Measurements from ENCODE around the gene PRR5L.

The PRR5L gene

GRCh38 chr11:36509694-36510593 lies 213.9 kb downstream of the PRR5L start, which contains the start of gene TRAF6 (continued):
- TF ChIP-seq RBAK (tag by site-specific recombination; IDR thresholded peaks at IDR 0.05), result no peak
- peak; percentile 74 for TF ChIP-seq ZEB2 (tag by site-specific recombination; IDR thresholded peaks at IDR 0.05)
- peak; percentile 21; the same call in 1 of the 2 replicates for TF ChIP-seq BCL6B (tag by site-specific recombination; IDR thresholded peaks at IDR 0.05)
- TF ChIP-seq OVOL3 (tag by site-specific recombination; IDR thresholded peaks at IDR 0.05), result peak; percentile 78
- TF ChIP-seq CTCF (tag by site-specific recombination; IDR thresholded peaks at IDR 0.05), result peak; percentile 96
- TF ChIP-seq ZNF19 (tag by site-specific recombination; IDR thresholded peaks at IDR 0.05; ENCODE audit: low read depth), result no peak
- TF ChIP-seq YY1 (tag by site-specific recombination; IDR thresholded peaks at IDR 0.05), result peak; percentile 63
- TF ChIP-seq AEBP2 (tag by site-specific recombination; IDR thresholded peaks at IDR 0.05; ENCODE audit: borderline replicate concordance), result no peak
- no peak for TF ChIP-seq ELK4 (IDR thresholded peaks at IDR 0.05; ENCODE audit: borderline replicate concordance, low read depth, low read length)
- TF ChIP-seq ZNF148 (tag by site-specific recombination; IDR thresholded peaks at IDR 0.05; ENCODE audit: borderline replicate concordance), result no peak; the same call in 1 of the 2 replicates
- no peak for TF ChIP-seq WT1 (tag by site-specific recombination; IDR thresholded peaks at IDR 0.05)
- peak; percentile 79 for TF ChIP-seq KLF17 (tag by site-specific recombination; IDR thresholded peaks at IDR 0.05)
- TF ChIP-seq ZNF311 (tag by site-specific recombination; IDR thresholded peaks at IDR 0.05; ENCODE audit: borderline replicate concordance), result no peak
- TF ChIP-seq ZNF26 (tag by site-specific recombination; IDR thresholded peaks at IDR 0.05), result no peak
- TF ChIP-seq ZNF366 (tag by site-specific recombination; conservative IDR thresholded peaks at IDR 0.05), result no peak
- peak; percentile 94 for TF ChIP-seq ZBTB17 (tag by site-specific recombination; IDR thresholded peaks at IDR 0.05)
- TF ChIP-seq ZNF133 (tag by site-specific recombination; IDR thresholded peaks at IDR 0.05), result no peak
- TF ChIP-seq ZNF248 (tag by site-specific recombination; IDR thresholded peaks at IDR 0.05), result no peak
- no peak for TF ChIP-seq ZBTB49 (tag by site-specific recombination; IDR thresholded peaks at IDR 0.05; ENCODE audit: low read depth)
- no peak; the same call in 1 of the 2 replicates for TF ChIP-seq REST (tag by site-specific recombination; IDR thresholded peaks at IDR 0.05)

Data from HEK293 (cell line).